Ascending aorta (tissue), 2 donors: ENCODE results near the gene USP30. TPM values are rescaled to one million over a fixed set of nuclear protein-coding genes. Genes with fewer than 3 reads are reported as not detected.
"Not testable (repeated sequence)": the region's sequence is repeated elsewhere in the genome, so short reads cannot be mapped to it uniquely, and the experiment has no call there.

Experiments
- DNase-seq, 2 donors: peaks; one replicate each; pipeline ENCODE4 v3.0.0-alpha.2; 2019; ENCODE audit warnings: low spot score in 2 of 2
- H3K27ac ChIP-seq, 2 donors: fragments of 200-600 bp; sonication (generic); one replicate each; pipeline ENCODE4 v1.5.1; 2016 to 2017; ENCODE audit warnings: mild to moderate bottlenecking in 1 of 2
- H3K27me3 ChIP-seq: fragments of 200-600 bp; sonication (generic); one replicate; pipeline ENCODE4 v1.5.1; 2017
- H3K36me3 ChIP-seq, 2 donors: fragments of 200-600 bp; sonication (generic); one replicate each; pipeline ENCODE4 v1.5.1; 2016
- H3K4me1 ChIP-seq, 2 donors: fragments of 200-600 bp; sonication (generic); one replicate each; pipeline ENCODE4 v1.5.1; 2016 to 2017; ENCODE audit warnings: mild to moderate bottlenecking in 1 of 2
- H3K4me3 ChIP-seq, 2 donors: fragments of 200-600 bp; sonication (generic); one replicate each; pipeline ENCODE4 v1.5.1; 2016 to 2017; ENCODE audit warnings: mild to moderate bottlenecking in 1 of 2
- H3K9me3 ChIP-seq, 2 donors: fragments of 200-600 bp; sonication (generic); one replicate each; pipeline ENCODE4 v1.5.1; 2016
- CTCF ChIP-seq, 3 experiments: fragments of 200-600 bp in 2 of 3; fragments of 450-650 bp in 1 of 3; sonication (generic) in 2 of 3; IDR thresholded peaks; one replicate each; pipeline ENCODE4 v1.5.1; 2016 to 2019; ENCODE audit warnings: antibody characterized with exemption in 3 of 3, mild to moderate bottlenecking in 1 of 3, moderate library complexity in 1 of 3
- intact Hi-C: fragments of 100-400 bp; cut with DNase I; formaldehyde crosslinking; loops from one replicate; pipeline ENCODE4 v1.15.1; 2023
- total RNA-seq: library from RNA; depleted of rRNA; stranded (reverse); fragments of >200 nt; gene quantifications from one replicate; pipeline ENCODE4 v1.1.0, GENCODE V29; 2016

Gene USP30
- total RNA-seq, 1 donor from 2014 or later, result 36.0 TPM

GRCh38 chr12:109047081-109047805, 5.1 kb upstream of the USP30 start:
- no peak for TF ChIP-seq CTCF (IDR thresholded peaks at IDR 0.05)
- intact Hi-C loops, result no loop called here
- no peaks in the 10 kb centered on the region for H3K36me3 ChIP-seq
- no peak overlapping the region for H3K4me3 ChIP-seq
- H3K27ac ChIP-seq, result no peak overlapping the region
- no peaks in the 10 kb centered on the region for H3K27me3 ChIP-seq
- H3K9me3 ChIP-seq, result no peaks in the 10 kb centered on the region
- no peak for DNase-seq
- H3K4me1 ChIP-seq, result no peaks in the 10 kb centered on the region

GRCh38 chr12:109048706-109049105, 3.7 kb upstream of the USP30 start:
- H3K27me3 ChIP-seq, H3K4me3 ChIP-seq, DNase-seq, H3K4me1 ChIP-seq, H3K27ac ChIP-seq, intact Hi-C loops, H3K36me3 ChIP-seq, H3K9me3 ChIP-seq: not testable (repeated sequence)

- not testable (repeated sequence) for H3K36me3 ChIP-seq, H3K9me3 ChIP-seq, H3K27ac ChIP-seq, H3K4me3 ChIP-seq, DNase-seq, H3K27me3 ChIP-seq
- intact Hi-C loops, result loop anchor here (5.0 to 10.0 kb wide), 2 partner anchors 405 to 487 kb away; partner anchors contain the start of genes ISCU and SART3
- H3K4me1 ChIP-seq, result peaks cover 0 to 13% of the 10 kb centered on the region in 2 donors
Observed at GRCh38 chr12:109049794-109050193, 2.6 kb upstream of the USP30 start.

- Histone ChIP-seq H3K36me3 (no peaks in the 10 kb centered on the region), H3K27ac (peak overlapping the region; percentile 67 to 81), H3K27me3 (no peaks in the 10 kb centered on the region), H3K4me3 (peak overlapping the region; percentile 71 to 96), H3K4me1 (peaks cover 0 to 15% of the 10 kb centered on the region in 2 donors), H3K9me3 (no peaks in the 10 kb centered on the region)
- no peak for DNase-seq
- no peak for TF ChIP-seq CTCF (IDR thresholded peaks at IDR 0.05)
- intact Hi-C loops, result loop anchor here (1.0 to 10.0 kb wide), 3 partner anchors 41 to 490 kb away; partner anchors contain the start of genes ALKBH2, ISCU and SART3
Observed at GRCh38 chr12:109052097-109052413, 321 bp upstream of the USP30 start.

- Histone ChIP-seq H3K4me1 (peaks cover 0 to 15% of the 10 kb centered on the region in 2 donors), H3K27me3 (no peaks in the 10 kb centered on the region), H3K4me3 (peak overlapping the region; percentile 71 to 96), H3K36me3 (peaks cover 6 to 12% of the 10 kb centered on the region in 2 donors), H3K27ac (peak overlapping the region; percentile 67 to 81), H3K9me3 (no peaks in the 10 kb centered on the region)
- intact Hi-C loops, result loop anchor here (5.0 to 10.0 kb wide), 2 partner anchors 409 to 491 kb away; partner anchors contain the start of genes ISCU and SART3
- no peak for TF ChIP-seq CTCF (IDR thresholded peaks at IDR 0.05)
- DNase-seq, result no peak
Observed at GRCh38 chr12:109053382-109054123, 1.2 kb downstream of the USP30 start.

- intact Hi-C loops, result loop anchor here (5.0 to 10.0 kb wide), 2 partner anchors 409 to 492 kb away; partner anchors contain the start of genes ISCU and SART3
- H3K27me3 ChIP-seq, H3K27ac ChIP-seq, DNase-seq, H3K9me3 ChIP-seq: not testable (repeated sequence)
- peaks cover 0 to 15% of the 10 kb centered on the region in 2 donors for H3K4me1 ChIP-seq
- peaks cover 11 to 17% of the 10 kb centered on the region in 2 donors for H3K36me3 ChIP-seq
- H3K4me3 ChIP-seq, result peak overlapping the region; percentile 71 to 96
Observed at GRCh38 chr12:109054124-109054513, 1.7 kb downstream of the USP30 start.

GRCh38 chr12:109054520-109054919, 2.1 kb downstream of the USP30 start:
- Histone ChIP-seq H3K4me1 (peaks cover 0 to 15% of the 10 kb centered on the region in 2 donors), H3K9me3 (no peaks in the 10 kb centered on the region), H3K27ac (no peak overlapping the region), H3K27me3 (no peaks in the 10 kb centered on the region), H3K4me3 (no peak overlapping the region), H3K36me3 (peaks cover 15 to 21% of the 10 kb centered on the region in 2 donors)
- intact Hi-C loops, result loop anchor here (5.0 to 10.0 kb wide), 2 partner anchors 410 to 492 kb away; partner anchors contain the start of genes ISCU and SART3
- DNase-seq, result no peak
- no peak for TF ChIP-seq CTCF (IDR thresholded peaks at IDR 0.05)
